Activated CD4-positive, alpha-beta T cell treated with anti-CD3 and anti-CD28 coated beads for 1 hour (primary cell): ENCODE data around the gene TOX3.

Source experiments
- DNase-seq: peaks from one replicate; pipeline ENCODE4 v3.0.0-alpha.2; 2020

TOX3 gene

GRCh38 chr16:52563767-52564611 is 17.0 kb upstream of the TOX3 start:
- DNase-seq = no peak

- no peak for DNase-seq
Observed at GRCh38 chr16:52562770-52563169, 15.8 kb upstream of the TOX3 start.

GRCh38 chr16:52561910-52562741 is 15.2 kb upstream of the TOX3 start:
- DNase-seq = no peak

- no peak for DNase-seq
Observed at GRCh38 chr16:52558448-52558847, 11.5 kb upstream of the TOX3 start.

- no peak for DNase-seq
Observed at GRCh38 chr16:52557236-52557635, 10.3 kb upstream of the TOX3 start.

GRCh38 chr16:52556083-52556482 is 9.1 kb upstream of the TOX3 start:
- no peak for DNase-seq

GRCh38 chr16:52555572-52555971 is 8.6 kb upstream of the TOX3 start:
- DNase-seq = no peak

- no peak for DNase-seq
Observed at GRCh38 chr16:52554334-52554733, 7.4 kb upstream of the TOX3 start.

- DNase-seq = no peak
Observed at GRCh38 chr16:52553322-52553721, 6.4 kb upstream of the TOX3 start.

- DNase-seq = no peak
Observed at GRCh38 chr16:52552643-52553042, 5.7 kb upstream of the TOX3 start.

GRCh38 chr16:52549011-52549692 is 2.2 kb upstream of the TOX3 start:
- DNase-seq = no peak

- DNase-seq = no peak
Observed at GRCh38 chr16:52548261-52549010, 1.5 kb upstream of the TOX3 start.

GRCh38 chr16:52547834-52548215 is 882 bp upstream of the TOX3 start:
- no peak for DNase-seq

GRCh38 chr16:52546291-52547003 is 496 bp downstream of the TOX3 start:
- DNase-seq = no peak

GRCh38 chr16:52545898-52546266 is 1.1 kb downstream of the TOX3 start:
- DNase-seq = no peak

- DNase-seq = no peak
Observed at GRCh38 chr16:52545222-52545897, 1.6 kb downstream of the TOX3 start.

GRCh38 chr16:52544703-52545102 is 2.2 kb downstream of the TOX3 start:
- DNase-seq = no peak

- DNase-seq = no peak
Observed at GRCh38 chr16:52543654-52544053, 3.3 kb downstream of the TOX3 start.

GRCh38 chr16:52540910-52541309 is 6.0 kb downstream of the TOX3 start:
- no peak for DNase-seq

GRCh38 chr16:52539191-52539590 is 7.8 kb downstream of the TOX3 start:
- DNase-seq = no peak

GRCh38 chr16:52538511-52538910 is 8.4 kb downstream of the TOX3 start:
- DNase-seq = no peak

- DNase-seq = no peak
Observed at GRCh38 chr16:52537516-52537915, 9.4 kb downstream of the TOX3 start.
